ENCODE measurements around the gene LRIG1. TPM values are rescaled to one million over a fixed set of nuclear protein-coding genes. Genes with fewer than 3 reads are reported as not detected.

Gene LRIG1
- total and polyA plus RNA-seq, 2 of the 8 experiments (the other 6 are each of a cell fraction or from before 2014, with no cell fraction given) = 78.1 to 88.7 TPM

DNA sequence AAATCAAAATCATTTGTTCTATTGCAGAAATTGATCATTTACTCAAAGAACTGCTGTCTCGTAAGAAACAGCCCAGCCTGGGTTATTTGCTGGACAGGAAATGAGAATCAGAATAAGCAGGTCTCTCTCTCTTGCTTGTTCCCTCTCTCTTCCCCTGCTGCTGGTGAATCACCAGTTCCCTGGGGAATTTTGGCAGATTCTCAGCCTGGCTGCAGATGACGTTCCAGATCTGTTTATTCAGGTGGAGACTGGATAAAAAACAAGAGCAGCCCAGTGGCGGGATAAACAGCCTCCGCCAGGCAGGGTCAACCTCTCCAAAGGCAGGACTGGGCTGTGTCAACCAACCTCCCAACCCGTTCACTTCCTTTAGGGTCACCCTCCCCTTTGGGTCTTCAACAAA, 72.1 kb downstream of the LRIG1 start:
- whole genome bisulfite sequencing, 2 experiments (ENCODE audit: extremely low coverage in 1 of 2, insufficient coverage in 1 of 2, insufficient read length in 1 of 2, insufficient replicate concordance in 2 of 2, low coverage in 1 of 2, low lambda C conversion rate in 2 of 2, missing lambda C conversion rate in 1 of 2) = 83% methylated on average over 5 of the region's 5 CpGs; no CpG with 5 or more reads in 1 of the 2 experiments

More for the DNA sequence above, 72.1 kb downstream of the LRIG1 start:
- Histone ChIP-seq H3K14ac (ENCODE audit: insufficient read length) (no peak overlapping the region), H3K79me2 (ENCODE audit: control insufficient read depth in 1 of 2, insufficient read depth in 2 of 2, low read length in 2 of 2) (peaks cover 12 to 100% of the 10 kb centered on the region in 2 experiments), H3K9ac (replicated peaks in 1 of 4; ENCODE audit: extremely low read depth in 1 of 4, low read depth in 3 of 4, low read length in 3 of 4) (no peak overlapping the region), H2AFZ (ENCODE audit: low read length) (no peak overlapping the region), H3K23ac (ENCODE audit: insufficient read length) (no peak overlapping the region), H3K36me3 (ENCODE audit: control insufficient read depth in 2 of 4, insufficient read depth in 4 of 4, low read length in 3 of 4) (peaks cover 0 to 16% (median 3%) of the 10 kb centered on the region in 4 experiments; a peak in 5 of 8 replicates), H2BK120ac (replicated peaks; ENCODE audit: low read depth, low read length) (no peak overlapping the region), H3K18ac (ENCODE audit: extremely low read depth, low read length) (no peak overlapping the region), H2BK12ac (ENCODE audit: low read depth, low read length) (no peak overlapping the region), H2AK5ac (ENCODE audit: low read depth, low read length) (no peak overlapping the region; the same call in 1 of the 2 replicates), H4K91ac (replicated peaks; ENCODE audit: insufficient read length, low read length) (no peak overlapping the region), H3K4me1 (replicated peaks in 1 of 4; ENCODE audit: control insufficient read depth in 3 of 4, insufficient read depth in 4 of 4, low read length in 3 of 4) (peaks cover 0 to 24% (median 21%) of the 10 kb centered on the region in 4 experiments; a peak in 6 of 7 replicates), H2BK20ac (ENCODE audit: low read length) (no peak overlapping the region), H3K27me3 (replicated peaks in 1 of 4; ENCODE audit: control insufficient read depth in 3 of 4, extremely low read depth in 1 of 4, insufficient read depth in 3 of 4, low read length in 3 of 4) (no peaks in the 10 kb centered on the region), H4K5ac (ENCODE audit: insufficient read length, low read depth, low read length) (no peak overlapping the region), H3K23me2 (ENCODE audit: low read depth, low read length) (no peaks in the 10 kb centered on the region), H3K4me2 (ENCODE audit: insufficient read depth in 1 of 2, low read depth in 2 of 2, low read length in 2 of 2) (no peak overlapping the region), H3K56ac (replicated peaks; ENCODE audit: insufficient read length, low read depth, low read length) (no peak overlapping the region), H2BK15ac (ENCODE audit: low read length) (no peak overlapping the region), H4K20me1 (replicated peaks in 1 of 2; ENCODE audit: control insufficient read depth in 1 of 2, insufficient read depth in 2 of 2, low read length in 2 of 2) (peaks cover 22 to 59% of the 10 kb centered on the region in 2 experiments), H3K79me1 (ENCODE audit: low read depth, low read length) (peaks cover 27% of the 10 kb centered on the region), H3K9me3 (ENCODE audit: insufficient read depth in 2 of 2, low read depth in 1 of 2, low read length in 1 of 2) (peaks cover under 1 to 5% of the 10 kb centered on the region in 2 experiments; a peak in 1 of 4 replicates), H4K8ac (ENCODE audit: extremely low read depth, insufficient read depth, low read length) (no peak overlapping the region), H3K4me3 (ENCODE audit: extremely low read depth in 1 of 4, insufficient read depth in 2 of 4, low read depth in 3 of 4, low read length in 4 of 4) (no peak overlapping the region), H3K4ac (replicated peaks; ENCODE audit: insufficient read length, low read depth, low read length) (no peak overlapping the region), H3K27ac (ENCODE audit: low read depth, low read length) (no peak overlapping the region), H2BK5ac (ENCODE audit: low read depth, low read length) (peak overlapping the region; percentile 45; the same call in 1 of the 2 replicates)
- POLR2A ChIA-PET (ENCODE audit: partially characterized antibody) = interaction anchor here (1.2 to 1.4 kb wide), 2 partner anchors 14 to 19 kb away, joined by 4 read pairs; no protein-coding TSS in a partner anchor
- CTCF ChIA-PET (ENCODE audit: partially characterized antibody) = interaction anchor here (0.9 to 1.3 kb wide), 5 partner anchors 10 to 105 kb away, joined by 3 to 7 read pairs (median 3); no protein-coding TSS in a partner anchor
- TF ChIP-seq RFX5 (IDR thresholded peaks at IDR 0.05; ENCODE audit: borderline replicate concordance, low read depth, low read length) = peak; percentile 28; the same call in 1 of the 2 replicates
- TF ChIP-seq CHD1 (IDR thresholded peaks at IDR 0.05; ENCODE audit: low read depth, low read length) = no peak
- no peak for DNase-seq (ENCODE audit: low read depth in 1 of 2, low spot score in 2 of 2)
- no peak for FAIRE-seq
